HG03378 (cell line): ENCODE data around the gene GAK.
A peak's percentile ranks its signal among the peaks of the same experiment; 100 is the strongest.
"Not testable (repeated sequence)": the region's sequence is repeated elsewhere in the genome, so short reads cannot be mapped to it uniquely, and the experiment has no call there.

Experiments
- ATAC-seq: cut with Tn5 transposase; IDR thresholded peaks from one replicate; pipeline ENCODE4 v1.9.1; 2021; ENCODE audit warnings: mild to moderate bottlenecking, moderate library complexity; ENCODE audit not compliant: unreplicated experiment

The GAK gene

GRCh38 chr4:953574-953915 is 21.4 kb upstream of the GAK start:
- no peak for ATAC-seq

DNA sequence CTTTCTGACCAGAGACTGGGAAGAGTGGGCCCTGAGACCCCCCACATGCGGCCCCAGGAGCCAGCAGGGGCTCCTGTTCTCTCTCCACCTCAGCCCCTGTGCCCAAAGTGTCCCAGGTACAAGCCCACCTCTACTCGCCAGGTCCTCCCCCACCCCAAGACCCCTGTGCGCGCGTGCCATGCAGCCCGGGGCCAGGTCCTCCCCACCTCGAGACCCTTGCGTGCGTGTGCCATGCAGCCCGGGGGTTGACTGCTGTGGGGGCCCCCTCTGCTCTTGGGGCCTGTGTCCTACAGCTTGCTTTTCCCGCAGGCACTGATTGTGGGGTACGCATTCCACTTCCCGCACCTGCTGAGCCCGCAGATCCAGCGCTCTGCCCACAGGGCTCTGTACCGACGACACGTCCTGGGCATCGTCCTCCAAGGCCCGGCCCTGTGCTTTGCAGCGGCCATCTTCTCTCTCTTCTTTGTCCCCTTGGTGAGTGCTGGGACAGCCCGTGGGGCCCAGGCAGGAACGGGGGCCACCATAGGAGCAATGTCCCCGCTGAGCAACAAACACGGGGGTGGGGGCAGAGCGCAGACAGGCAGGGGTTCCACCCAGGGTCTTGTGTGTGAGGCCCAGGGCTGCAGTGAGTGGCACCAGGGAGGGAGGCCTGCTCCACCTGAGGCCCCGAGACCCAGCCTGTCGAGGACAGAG is 20.9 kb upstream of the GAK start:
- no peak for ATAC-seq

- ATAC-seq, result no peak
These were observed 19.7 kb upstream of the GAK start for GRCh38 chr4:951594-952468.

DNA sequence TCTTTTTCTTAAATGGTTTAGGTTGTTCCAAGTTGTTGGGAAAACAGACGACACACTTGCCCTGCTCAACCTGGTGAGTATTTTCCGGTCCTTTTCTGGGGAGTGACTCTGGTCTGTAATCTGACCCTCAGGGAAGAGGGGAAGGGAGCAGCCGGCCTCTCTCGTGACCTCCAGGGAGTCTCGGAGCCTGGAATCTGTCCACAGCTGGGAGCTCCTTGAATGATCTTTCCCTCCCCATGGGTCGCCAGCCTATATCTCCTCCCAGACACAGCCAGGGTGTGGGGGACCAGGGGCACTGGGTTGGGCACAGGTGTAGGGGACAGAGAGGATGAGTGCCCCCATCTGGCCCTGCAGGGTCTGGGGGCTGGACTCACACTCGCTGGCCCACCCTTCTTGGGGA is 19.1 kb upstream of the GAK start:
- ATAC-seq, result no peak

GRCh38 chr4:950136-951020 is 18.3 kb upstream of the GAK start:
- ATAC-seq, result no peak

DNA sequence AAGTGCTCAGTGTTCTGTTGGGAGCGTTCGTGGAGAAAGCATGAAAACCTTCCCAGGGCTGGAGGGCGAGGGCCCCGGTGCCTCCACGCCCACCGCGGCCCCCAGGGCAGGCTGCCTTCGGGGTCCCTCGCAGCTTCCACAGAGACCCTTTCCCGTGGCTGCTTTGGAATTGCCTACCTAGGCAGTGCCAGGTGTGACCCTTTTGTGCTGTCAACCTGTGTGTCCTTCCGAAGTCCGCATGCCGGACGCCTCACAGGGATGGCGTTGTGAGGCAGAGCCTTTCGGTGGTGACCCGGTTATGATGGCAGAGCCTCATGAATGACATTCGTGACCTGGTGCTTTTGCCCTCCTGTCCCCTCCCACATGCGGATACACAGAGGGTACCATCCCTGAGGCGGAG is 17.5 kb upstream of the GAK start:
- ATAC-seq, result no peak

DNA sequence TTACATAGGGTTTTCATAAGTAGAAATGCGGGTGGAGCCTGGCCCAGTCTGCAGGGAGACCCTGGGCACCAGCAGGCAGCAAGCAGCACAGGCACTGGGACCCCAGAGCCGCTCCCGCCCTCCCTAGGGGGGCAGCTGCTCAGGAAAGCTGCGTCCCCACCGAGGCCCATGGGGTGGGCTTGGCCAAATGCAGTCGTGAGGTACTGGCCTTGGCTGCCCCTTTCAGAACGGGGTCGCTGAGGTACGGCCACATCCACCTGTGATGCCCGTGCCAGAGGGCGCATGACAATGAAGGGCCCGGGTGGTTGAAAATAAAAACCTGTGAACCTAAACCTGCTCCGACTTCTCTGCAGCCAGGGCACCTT is 16.8 kb upstream of the GAK start:
- ATAC-seq, result no peak

DNA sequence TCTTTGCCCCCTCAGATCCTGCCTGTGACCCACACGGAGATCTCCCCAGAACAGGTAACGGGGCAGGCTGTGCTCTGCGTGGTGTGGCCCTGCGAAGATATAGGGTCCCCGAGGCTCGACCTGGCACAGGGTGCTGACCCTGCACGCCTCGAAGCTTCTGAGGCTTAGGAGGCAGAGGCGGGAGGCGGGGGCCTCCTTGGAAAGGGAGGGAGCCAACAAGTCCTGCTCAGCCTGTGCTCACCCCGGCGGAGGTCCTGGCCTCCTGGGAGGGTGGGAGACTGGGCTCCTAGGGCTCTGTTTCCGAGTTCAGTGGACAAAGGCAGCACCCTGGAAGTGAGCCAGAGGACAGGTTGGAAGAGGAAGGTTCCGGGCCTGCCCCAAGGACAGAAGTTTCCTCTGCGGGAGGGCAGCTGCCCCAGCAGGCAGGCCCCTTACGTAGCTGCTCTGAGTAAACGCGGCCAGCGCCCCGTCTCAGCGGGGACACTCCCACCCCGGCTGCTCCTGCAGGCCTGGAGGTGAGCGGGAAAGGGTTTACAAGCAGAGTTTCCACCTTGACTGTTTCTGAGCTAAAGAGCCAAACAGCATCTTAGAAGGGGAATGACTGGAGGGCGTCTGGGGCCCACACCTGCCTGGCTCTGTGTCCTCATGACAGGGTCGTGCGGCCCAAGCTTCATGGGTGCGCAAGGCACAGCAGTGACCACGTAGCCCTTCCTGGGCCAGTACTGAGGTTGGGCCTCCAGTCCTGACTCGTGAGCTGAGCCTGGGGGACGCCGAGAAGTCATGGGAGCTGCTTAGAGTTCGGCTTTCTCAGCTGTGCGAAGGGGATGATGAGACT is 16.2 kb upstream of the GAK start:
- no peak for ATAC-seq

DNA sequence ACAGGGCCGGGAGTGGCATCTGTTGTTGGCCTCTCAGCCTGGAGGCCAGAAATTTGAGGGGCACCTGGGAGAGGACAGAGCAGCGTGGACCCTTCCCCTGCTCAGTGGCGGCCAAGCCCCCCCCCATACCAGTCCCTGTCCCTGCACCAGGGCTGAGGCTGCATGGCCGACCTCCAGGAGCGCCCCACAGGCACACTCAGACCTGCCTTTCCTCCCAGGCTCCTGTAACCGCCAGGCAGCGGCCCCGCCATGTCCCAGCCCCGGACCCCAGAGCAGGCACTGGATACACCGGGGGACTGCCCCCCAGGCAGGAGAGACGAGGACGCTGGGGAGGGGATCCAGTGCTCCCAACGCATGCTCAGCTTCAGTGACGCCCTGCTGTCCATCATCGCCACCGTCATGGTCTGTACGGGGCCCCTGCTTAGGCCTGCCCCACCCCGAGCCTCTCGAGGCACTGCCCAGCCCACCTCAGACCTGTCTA is 15.4 kb upstream of the GAK start:
- ATAC-seq, result no peak

- ATAC-seq, result no peak
These were observed 14.7 kb upstream of the GAK start for GRCh38 chr4:946517-947471.

- ATAC-seq, result no peak
These were observed 14.0 kb upstream of the GAK start for GRCh38 chr4:946103-946450.

DNA sequence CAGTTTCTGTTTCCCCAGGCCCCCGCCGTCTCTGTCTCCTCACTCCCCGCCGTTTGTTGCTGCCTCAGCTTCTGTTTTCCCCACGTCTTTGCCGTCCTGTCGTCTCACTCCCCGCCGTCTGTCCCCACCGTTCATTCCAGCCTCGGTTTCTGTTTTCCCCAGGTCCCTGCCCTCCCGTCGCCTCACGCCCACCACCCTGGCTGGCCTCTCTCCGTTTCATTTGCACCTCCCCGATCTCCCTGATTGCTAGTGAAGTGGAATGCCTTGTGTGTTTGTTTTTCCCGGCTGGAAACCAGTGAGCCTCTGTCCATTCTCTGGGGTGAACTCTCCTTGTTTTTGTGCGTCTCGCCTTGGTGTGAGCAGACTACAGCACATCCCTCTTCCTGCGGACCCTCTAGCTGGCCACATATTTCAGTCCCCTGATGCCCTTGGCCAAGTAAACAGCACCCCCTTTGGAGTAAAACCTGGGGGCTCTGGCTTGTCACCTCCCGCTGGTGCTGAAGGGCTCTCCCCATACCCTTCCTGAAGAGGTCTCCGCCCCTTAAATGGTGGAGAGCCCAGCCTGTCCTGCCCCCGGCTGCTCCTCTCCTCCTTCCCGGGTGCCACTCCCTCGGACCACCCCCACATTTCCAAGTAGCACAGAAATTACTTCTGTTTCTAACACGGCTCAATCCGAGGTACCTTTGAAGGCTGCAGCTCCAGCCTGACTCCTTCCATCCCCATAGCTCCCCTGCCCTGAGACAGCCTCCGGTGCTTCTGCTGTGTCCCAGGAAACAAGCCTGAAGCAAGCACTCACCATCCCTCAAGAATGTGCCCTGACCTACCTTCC is 13.4 kb upstream of the GAK start:
- ATAC-seq, result no peak

DNA sequence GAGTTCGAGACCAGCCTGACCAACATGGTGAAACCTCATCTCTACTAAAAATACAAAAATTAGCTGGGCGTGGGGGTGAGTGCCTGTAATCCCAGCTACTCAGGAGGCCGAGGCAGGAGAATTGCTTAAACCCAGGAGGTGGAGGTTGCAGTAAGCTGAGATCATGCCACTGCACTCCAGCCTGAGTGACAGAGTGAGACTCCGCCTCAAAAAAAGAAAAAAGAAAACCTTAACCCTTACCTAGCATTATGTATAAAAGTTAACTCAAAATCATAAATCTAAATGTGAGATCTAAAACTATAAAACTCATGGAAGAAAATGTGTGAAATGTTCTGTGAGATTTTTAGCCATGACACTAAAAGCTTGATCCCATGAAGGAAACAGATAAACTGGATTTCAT is 7.4 kb upstream of the GAK start:
- ATAC-seq, result not testable (repeated sequence)

DNA sequence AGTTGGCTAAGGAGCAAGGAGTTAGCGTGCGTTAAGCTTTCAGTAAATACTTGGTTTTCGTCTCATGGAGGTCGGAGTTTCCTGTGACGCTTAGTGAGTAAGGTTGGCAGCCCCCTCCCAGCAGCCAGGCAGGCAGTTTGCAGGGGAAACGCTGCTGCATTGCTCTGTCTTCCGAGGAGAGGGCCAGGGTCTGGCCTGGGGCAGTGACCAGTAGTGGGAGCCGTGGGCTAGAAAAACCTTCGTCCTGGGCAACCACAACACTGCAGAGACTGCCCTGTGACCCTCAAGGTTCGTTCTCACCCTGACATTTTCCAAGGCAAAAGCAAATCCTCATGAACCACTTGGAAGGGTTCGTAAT is 576 bp upstream of the GAK start:
- peak; percentile 2 for ATAC-seq

DNA sequence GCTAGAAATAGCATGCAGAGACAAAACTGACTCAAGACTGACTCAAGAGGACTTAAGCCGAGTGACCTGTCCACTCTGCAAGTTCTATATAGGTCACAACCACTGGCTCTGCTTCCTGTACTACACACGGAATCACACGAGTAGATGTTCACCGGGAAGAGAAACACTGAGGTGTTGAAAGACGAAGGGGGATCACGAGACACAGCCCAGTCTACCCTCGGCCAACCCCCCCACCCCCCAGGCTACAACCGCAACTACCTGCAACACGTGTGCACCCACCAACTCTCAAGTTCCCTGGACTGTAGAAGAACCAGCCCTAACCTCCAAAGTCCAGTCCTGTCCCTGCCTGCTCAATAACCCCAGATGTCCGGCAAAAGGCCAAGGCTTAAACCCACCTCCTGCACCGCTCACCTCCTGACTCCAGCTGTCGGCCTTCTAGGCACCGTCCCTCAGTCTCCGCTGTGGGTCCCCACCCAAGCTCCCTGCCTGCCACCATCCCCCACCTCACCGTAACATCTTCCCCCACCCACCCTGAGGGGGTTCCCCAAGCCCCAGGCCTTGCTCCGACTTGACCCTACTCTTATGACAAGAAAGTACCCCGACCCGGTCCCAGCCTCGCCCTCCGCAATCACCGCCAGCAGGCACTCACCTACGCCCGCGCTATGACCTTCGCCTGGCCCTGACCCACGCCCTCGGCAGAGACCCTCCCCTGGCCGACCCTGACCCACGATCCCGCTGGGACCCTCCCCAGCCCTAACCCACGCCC is 739 bp downstream of the GAK start:
- no peak for ATAC-seq

- no peak for ATAC-seq
These were observed 1.3 kb downstream of the GAK start for GRCh38 chr4:930827-931193.

DNA sequence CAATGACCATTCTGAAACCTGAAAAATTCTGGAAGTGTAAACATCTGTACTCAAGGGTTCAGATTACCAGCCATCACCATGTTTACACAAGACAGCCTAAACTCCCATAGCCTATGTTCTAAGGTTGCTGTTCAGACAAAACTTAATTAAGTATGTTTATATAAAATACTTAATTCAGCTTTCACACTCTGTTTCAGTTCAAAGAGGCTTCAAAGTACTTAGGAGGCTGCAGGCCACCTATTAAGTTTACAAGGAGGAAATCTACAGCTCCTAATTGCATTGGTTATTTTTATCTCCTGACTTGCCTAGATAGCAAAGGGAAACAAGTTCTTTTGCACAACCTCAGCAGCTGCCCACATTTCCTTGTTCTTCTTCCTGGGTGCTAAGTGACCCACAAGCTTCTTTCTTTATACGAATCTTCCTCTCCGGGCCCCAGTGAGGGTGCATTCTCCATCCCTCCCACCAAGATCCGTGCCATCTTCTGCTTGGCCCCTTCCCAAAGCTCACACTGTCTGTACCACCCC is 2.0 kb downstream of the GAK start:
- ATAC-seq, result no peak
